Stimulated activated CD4-positive, alpha-beta T cell treated with anti-CD3 and anti-CD28 coated beads, Interleukin-1b, Interleukin-23, amount 100 ng/mL, for 1 hour (primary cell): ENCODE results near the gene PKP3.
"Not testable (repeated sequence)": the region's sequence is repeated elsewhere in the genome, so short reads cannot be mapped to it uniquely, and the experiment has no call there.

Source experiments
- DNase-seq, 2 donors: peaks; one replicate each; pipeline ENCODE4 v3.0.0-alpha.2; 2020; ENCODE audit warnings: low read depth in 2 of 2

PKP3 gene

DNA sequence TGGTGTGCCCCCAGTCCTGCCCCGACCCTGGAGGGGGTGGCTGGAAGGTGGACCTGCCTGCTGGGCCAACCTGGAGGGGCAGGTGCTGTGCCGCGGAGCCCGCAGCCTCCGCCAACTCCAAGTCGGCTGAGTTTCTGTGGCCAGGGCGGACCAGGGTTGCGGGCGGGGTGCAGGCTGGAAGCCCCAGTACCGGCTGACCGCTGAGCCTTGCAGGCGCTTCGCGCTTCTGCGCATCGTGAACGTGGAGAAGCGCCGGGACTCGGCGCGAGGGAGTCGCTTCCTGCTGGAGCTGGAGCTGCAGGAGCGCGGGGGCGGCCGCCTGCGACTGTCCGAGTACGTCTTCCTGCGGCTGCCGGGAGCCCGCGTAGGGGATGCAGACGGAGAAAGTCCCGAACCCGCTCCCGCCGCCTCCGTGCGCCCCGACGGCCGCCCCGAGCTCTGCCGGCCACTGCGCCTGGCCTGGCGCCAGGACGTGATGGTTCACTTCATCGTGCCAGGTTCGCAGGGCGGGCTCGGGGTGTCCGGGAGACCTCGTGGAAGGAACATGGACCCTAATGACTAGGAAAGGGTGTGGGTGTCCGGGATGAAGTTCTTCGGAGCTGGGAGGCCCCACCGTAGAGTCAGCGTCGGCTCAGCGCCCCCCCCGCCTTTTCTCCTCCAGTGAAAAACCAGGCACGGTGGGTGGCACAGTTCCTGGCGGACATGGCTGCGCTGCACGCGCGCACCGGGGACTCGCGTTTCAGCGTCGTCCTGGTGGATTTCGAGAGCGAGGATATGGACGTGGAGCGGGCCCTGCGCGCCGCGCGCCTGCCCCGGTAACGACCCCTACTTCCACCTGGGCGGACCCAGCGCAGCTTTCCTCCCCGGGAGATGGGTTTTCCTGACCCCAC, 14.6 kb upstream of the PKP3 start:
- DNase-seq: no peak

GRCh38 chr11:380095-380480, 13.9 kb upstream of the PKP3 start:
- DNase-seq: no peak

GRCh38 chr11:380491-380890, 13.5 kb upstream of the PKP3 start:
- no peak for DNase-seq

DNA sequence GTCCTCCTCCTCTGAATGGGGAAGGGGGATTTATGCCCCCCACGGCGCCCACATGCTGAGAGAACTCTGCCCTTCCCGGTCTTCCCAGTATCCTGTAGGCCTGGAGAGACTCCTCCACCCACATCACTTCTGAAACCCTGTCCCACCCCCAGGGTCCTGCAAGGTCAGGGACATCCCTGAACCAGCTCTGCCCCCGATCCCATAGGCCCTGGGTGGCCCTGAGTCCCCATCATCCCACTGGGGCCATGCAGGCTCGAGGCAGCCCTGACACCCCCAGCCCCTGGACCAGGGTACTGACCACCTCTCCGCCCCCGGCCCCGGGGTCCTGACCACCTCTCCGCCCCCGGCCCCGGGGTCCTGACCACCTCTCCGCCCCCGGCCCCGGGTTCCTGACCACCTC, 13.0 kb upstream of the PKP3 start:
- no peak for DNase-seq

DNA sequence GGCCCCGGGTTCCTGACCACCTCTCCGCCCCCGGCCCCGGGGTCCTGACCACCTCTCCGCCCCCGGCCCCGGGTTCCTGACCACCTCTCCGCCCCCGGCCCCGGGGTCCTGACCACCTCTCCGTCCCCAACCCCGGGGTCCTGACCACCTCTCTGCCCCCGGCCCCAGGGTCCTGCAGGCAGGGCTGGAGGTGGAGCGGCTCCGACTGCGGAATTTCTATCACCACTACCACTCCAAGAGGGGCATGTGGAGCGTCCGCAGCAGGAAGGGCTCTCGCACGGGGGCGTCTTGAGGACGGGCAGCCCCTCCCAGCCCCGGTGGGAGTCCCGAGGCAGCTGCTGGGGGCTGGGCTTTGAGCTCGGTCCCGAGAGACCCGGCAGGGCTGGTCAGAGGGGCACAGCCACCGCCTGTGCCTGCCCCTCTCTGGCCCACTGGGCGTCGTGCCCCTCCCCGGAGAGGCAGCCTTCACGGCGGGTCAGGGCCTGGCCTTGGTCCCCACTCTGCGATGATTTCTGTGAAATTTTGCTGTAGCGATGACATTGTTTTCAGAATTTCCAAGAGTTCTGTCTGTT, 12.4 kb upstream of the PKP3 start:
- no peak for DNase-seq

- no peak for DNase-seq
Observed at GRCh38 chr11:382081-382629, 11.9 kb upstream of the PKP3 start.

DNA sequence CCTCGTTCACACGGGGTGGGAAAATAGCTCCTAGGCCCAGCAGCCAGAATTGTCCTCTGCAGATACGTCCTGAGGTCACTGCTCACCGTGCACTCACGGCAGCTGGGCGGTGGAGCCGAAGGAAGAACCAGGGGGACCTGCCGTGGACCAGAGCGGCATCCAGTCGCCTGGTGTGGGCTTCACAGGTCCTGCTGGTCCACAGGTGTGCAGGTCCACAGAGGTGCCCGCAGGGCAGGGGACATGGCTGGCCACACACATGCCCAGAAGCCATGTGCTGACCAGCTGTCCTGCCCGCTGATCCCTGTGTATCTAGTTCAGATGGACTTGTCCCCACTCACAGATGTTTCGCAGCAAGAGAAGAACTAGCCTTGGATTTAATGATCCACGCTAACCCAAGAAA, 10.6 kb upstream of the PKP3 start:
- no peak for DNase-seq

- DNase-seq: no peak
Observed at GRCh38 chr11:384511-384910, 9.5 kb upstream of the PKP3 start.

DNA sequence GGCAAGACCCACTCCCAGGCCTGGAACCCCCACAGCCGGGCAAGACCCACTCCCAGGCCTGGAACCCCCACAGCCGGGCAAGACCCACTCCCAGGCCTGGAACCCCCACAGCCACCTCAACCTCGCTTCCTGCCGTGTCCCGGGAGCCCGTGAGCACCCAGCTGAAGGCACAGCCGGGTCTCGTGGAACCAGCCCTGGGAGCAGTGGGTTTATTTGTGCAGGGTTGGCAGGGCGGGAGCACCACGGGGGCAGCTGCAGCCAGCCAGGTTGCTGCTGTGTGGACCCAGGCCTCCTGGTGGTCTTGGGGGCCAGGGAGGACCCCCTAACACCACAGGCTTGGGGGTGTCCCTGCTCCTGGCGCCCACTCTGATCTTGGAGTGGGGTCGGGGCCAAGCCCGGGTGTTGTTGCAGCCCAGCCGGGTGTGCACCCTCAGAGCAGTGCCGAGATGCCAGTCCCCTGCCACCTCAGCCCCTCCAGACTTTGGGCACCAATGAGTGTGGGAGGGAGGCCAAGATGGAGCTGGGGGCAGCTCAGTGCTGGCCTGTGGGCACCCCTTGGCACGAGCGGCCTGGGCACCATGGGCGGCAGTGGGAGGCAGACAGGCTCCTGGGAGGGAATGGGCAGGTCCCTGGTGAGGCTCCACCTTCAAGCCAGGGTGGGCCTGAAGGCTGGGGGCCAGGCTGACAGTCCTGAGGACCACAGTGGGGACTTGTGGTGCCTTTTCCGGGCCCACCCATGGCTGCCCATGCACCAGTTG, 8.2 kb upstream of the PKP3 start:
- no peak for DNase-seq

- no peak for DNase-seq
Observed at GRCh38 chr11:386483-386882, 7.5 kb upstream of the PKP3 start.

- no peak for DNase-seq
Observed at GRCh38 chr11:387193-387793, 6.7 kb upstream of the PKP3 start.

DNA sequence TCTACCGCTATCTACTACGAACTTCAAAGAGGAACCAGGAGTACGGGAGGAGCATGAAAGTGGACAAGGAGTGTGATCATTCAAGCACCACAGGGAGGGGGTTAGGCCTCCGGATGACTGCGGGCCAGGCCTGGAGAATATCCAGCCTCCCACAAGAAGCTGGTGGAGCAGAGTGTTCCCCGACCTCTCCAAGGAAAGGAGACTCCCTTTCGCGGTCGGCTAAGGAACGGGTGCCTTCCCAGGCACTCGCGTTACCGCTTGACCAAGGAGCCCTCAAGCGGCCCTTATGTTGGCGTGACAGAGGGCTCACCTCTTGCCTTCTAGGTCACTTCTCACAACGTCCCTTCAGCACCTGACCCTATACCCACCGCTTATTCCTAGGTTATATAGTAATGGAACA, 4.6 kb upstream of the PKP3 start:
- DNase-seq: not testable (repeated sequence)

GRCh38 chr11:390175-390574, 3.8 kb upstream of the PKP3 start:
- DNase-seq: no peak

- DNase-seq: no peak
Observed at GRCh38 chr11:391117-392017, 2.6 kb upstream of the PKP3 start.

- no peak for DNase-seq
Observed at GRCh38 chr11:392102-392777, 1.8 kb upstream of the PKP3 start.

GRCh38 chr11:393219-394033, 583 bp upstream of the PKP3 start:
- no peak for DNase-seq

DNA sequence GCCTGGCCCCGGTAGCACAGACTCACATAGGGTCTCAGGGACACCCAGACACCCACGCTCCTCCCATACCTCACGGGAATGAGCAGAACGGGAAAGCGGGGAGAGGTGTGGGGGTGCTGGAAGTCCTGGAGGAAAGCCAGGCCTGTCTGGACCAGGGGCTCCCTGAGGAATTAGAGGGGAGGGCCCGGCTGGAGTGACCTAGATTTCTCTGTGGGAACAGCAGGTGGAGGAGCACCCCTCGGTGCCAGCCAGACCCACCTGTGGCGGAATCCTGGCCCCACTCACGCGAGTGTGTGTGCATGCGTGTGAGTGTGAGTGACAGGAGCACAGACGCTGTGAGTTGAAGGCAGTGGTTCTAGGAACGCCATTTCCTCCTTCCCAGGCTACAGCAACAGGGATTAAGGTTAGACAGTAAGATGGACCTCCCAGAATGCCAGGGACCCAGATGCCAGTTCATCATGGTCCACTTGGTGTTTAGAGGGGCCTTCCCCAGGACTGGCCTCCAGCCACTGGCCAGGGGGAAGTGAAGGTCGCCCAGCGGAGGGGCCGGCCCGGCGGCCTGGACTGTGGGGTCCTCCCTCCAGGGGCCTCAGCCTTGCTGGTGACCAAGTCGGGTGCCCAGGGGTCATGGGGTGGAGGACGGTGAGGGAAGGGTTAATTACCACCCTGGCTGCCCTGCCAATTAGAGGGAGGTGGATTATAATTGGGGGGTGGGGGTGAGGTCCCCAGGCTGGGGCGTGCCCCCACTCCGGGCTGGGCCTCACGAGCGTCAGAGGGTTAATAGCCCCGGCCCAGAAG, 1.0 kb downstream of the PKP3 start:
- DNase-seq: no peak

DNA sequence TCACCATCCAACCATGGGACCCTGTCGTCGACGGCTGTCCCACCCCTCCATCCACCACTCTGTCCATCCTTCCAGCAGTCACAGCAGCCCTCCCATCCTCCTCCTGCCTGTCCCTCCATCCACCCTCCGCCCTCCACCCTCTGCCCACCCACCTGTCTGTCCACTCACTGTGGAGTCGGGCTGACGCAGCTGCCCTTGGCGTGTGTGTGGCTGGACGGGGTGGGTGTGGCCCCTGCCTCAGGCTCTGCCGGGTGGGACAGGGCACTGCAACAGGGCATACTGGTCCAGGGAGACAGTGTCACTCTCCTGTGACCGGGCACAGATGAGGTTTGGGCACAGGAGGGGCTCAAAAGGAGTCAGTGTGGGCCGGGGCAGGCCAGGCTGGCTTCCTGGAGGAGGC, 1.9 kb downstream of the PKP3 start:
- no peak for DNase-seq

GRCh38 chr11:396511-396947, 2.5 kb downstream of the PKP3 start:
- DNase-seq: no peak
